Effector memory CD4-positive, alpha-beta T cell (primary cell): ENCODE measurements around the gene OTULIN.

Experiments used
- DNase-seq, 3 donors: peaks; one replicate each; pipeline ENCODE4 v3.0.0-alpha.2; 2020
- H3K27ac ChIP-seq: 2 replicates; pipeline ENCODE4 v1.7.0; 2013; ENCODE audit warnings: mild to moderate bottlenecking, low read length, moderate library complexity; ENCODE audit not compliant: insufficient read depth, poor library complexity, severe bottlenecking
- H3K27me3 ChIP-seq: replicated peaks from 2 replicates; pipeline ENCODE4 v1.7.0; 2013; ENCODE audit warnings: mild to moderate bottlenecking, low read length; ENCODE audit not compliant: insufficient read depth, control insufficient read depth, poor library complexity, severe bottlenecking
- H3K36me3 ChIP-seq: 2 replicates; pipeline ENCODE4 v1.7.0; 2013; ENCODE audit warnings: mild to moderate bottlenecking, low read length, moderate library complexity; ENCODE audit not compliant: control insufficient read depth, insufficient read depth
- H3K4me1 ChIP-seq: 2 replicates; pipeline ENCODE4 v1.7.0; 2013; ENCODE audit warnings: low read length, mild to moderate bottlenecking; ENCODE audit not compliant: control insufficient read depth, insufficient read depth, poor library complexity, severe bottlenecking
- H3K4me3 ChIP-seq: 2 replicates; pipeline ENCODE4 v1.7.0; 2013; ENCODE audit warnings: low read length, low read depth, mild to moderate bottlenecking; ENCODE audit not compliant: insufficient read depth, poor library complexity, severe bottlenecking
- H3K9me3 ChIP-seq: 2 replicates; pipeline ENCODE4 v1.7.0; 2013; ENCODE audit warnings: mild to moderate bottlenecking, low read length, moderate library complexity; ENCODE audit not compliant: control insufficient read depth

OTULIN gene

GRCh38 chr5:14727928-14728458 lies 63.5 kb downstream of the OTULIN start:
- Histone ChIP-seq H3K27me3 (no peaks in the 10 kb centered on the region), H3K27ac (no peak overlapping the region), H3K4me3 (no peak overlapping the region), H3K36me3 (peaks cover 6% of the 10 kb centered on the region), H3K9me3 (no peaks in the 10 kb centered on the region), H3K4me1 (peaks cover 5% of the 10 kb centered on the region)
- DNase-seq = no peak

GRCh38 chr5:14728459-14728938 lies 64.0 kb downstream of the OTULIN start:
- Histone ChIP-seq H3K27ac (no peak overlapping the region), H3K27me3 (no peaks in the 10 kb centered on the region), H3K36me3 (peaks cover 7% of the 10 kb centered on the region)

GRCh38 chr5:14729448-14730385 lies 65.2 kb downstream of the OTULIN start:
- H3K9me3 ChIP-seq = no peaks in the 10 kb centered on the region
- H3K36me3 ChIP-seq = peaks cover 12% of the 10 kb centered on the region
- no peak overlapping the region for H3K4me3 ChIP-seq
- H3K27me3 ChIP-seq = no peaks in the 10 kb centered on the region
- H3K27ac ChIP-seq = no peak overlapping the region
- no peak for DNase-seq
- peaks cover 5% of the 10 kb centered on the region for H3K4me1 ChIP-seq

More at GRCh38 chr5:14728459-14728938, 64.0 kb downstream of the OTULIN start:
- Histone ChIP-seq H3K9me3 (no peaks in the 10 kb centered on the region), H3K4me1 (peaks cover 5% of the 10 kb centered on the region), H3K4me3 (no peak overlapping the region)
- no peak for DNase-seq

GRCh38 chr5:14730466-14730865 lies 65.9 kb downstream of the OTULIN start:
- Histone ChIP-seq H3K9me3 (no peaks in the 10 kb centered on the region), H3K27ac (no peak overlapping the region), H3K4me1 (peaks cover 5% of the 10 kb centered on the region), H3K36me3 (peaks cover 5% of the 10 kb centered on the region), H3K27me3 (no peaks in the 10 kb centered on the region), H3K4me3 (no peak overlapping the region)
- no peak for DNase-seq

GRCh38 chr5:14730881-14731280 lies 66.4 kb downstream of the OTULIN start:
- H3K4me1 ChIP-seq = peaks cover 5% of the 10 kb centered on the region
- no peaks in the 10 kb centered on the region for H3K27me3 ChIP-seq
- H3K27ac ChIP-seq = no peak overlapping the region
- no peak for DNase-seq
- H3K4me3 ChIP-seq = no peak overlapping the region
- no peaks in the 10 kb centered on the region for H3K9me3 ChIP-seq
- peaks cover 5% of the 10 kb centered on the region for H3K36me3 ChIP-seq

GRCh38 chr5:14732991-14733390 lies 68.5 kb downstream of the OTULIN start:
- no peaks in the 10 kb centered on the region for H3K4me1 ChIP-seq
- peaks cover 10% of the 10 kb centered on the region for H3K36me3 ChIP-seq
- no peak overlapping the region for H3K4me3 ChIP-seq
- DNase-seq = no peak
- H3K27ac ChIP-seq = no peak overlapping the region
- H3K9me3 ChIP-seq = no peaks in the 10 kb centered on the region
- H3K27me3 ChIP-seq = no peaks in the 10 kb centered on the region

GRCh38 chr5:14733661-14734060 lies 69.1 kb downstream of the OTULIN start:
- no peak for DNase-seq
- H3K36me3 ChIP-seq = peaks cover 14% of the 10 kb centered on the region

GRCh38 chr5:14734396-14734795 lies 69.9 kb downstream of the OTULIN start:
- no peak for DNase-seq
- Histone ChIP-seq H3K4me3 (no peak overlapping the region), H3K27me3 (no peaks in the 10 kb centered on the region), H3K9me3 (no peaks in the 10 kb centered on the region), H3K36me3 (peaks cover 14% of the 10 kb centered on the region), H3K4me1 (no peaks in the 10 kb centered on the region), H3K27ac (no peak overlapping the region)

More at GRCh38 chr5:14733661-14734060, 69.1 kb downstream of the OTULIN start:
- Histone ChIP-seq H3K27ac (no peak overlapping the region), H3K9me3 (no peaks in the 10 kb centered on the region), H3K4me1 (no peaks in the 10 kb centered on the region), H3K4me3 (no peak overlapping the region), H3K27me3 (no peaks in the 10 kb centered on the region)

- H3K27me3 ChIP-seq = no peaks in the 10 kb centered on the region
- DNase-seq = no peak
- H3K4me1 ChIP-seq = no peaks in the 10 kb centered on the region
- H3K27ac ChIP-seq = no peak overlapping the region
- no peak overlapping the region for H3K4me3 ChIP-seq
- H3K36me3 ChIP-seq = peaks cover 26% of the 10 kb centered on the region
- no peaks in the 10 kb centered on the region for H3K9me3 ChIP-seq
Measured at GRCh38 chr5:14735944-14736343, 71.4 kb downstream of the OTULIN start.

- no peak overlapping the region for H3K4me3 ChIP-seq
- no peaks in the 10 kb centered on the region for H3K9me3 ChIP-seq
- peaks cover 40% of the 10 kb centered on the region for H3K36me3 ChIP-seq
- H3K27me3 ChIP-seq = no peaks in the 10 kb centered on the region
- no peak for DNase-seq
- H3K4me1 ChIP-seq = no peaks in the 10 kb centered on the region
- no peak overlapping the region for H3K27ac ChIP-seq
Measured at GRCh38 chr5:14737291-14737690, 72.8 kb downstream of the OTULIN start.
